Measurements from ENCODE around the gene GMDS. TPM values are rescaled to one million over a fixed set of nuclear protein-coding genes. Genes with fewer than 3 reads are reported as not detected.

GMDS gene
- total RNA-seq, 1 experiment from 2014 or later = 27.6 TPM

DNA sequence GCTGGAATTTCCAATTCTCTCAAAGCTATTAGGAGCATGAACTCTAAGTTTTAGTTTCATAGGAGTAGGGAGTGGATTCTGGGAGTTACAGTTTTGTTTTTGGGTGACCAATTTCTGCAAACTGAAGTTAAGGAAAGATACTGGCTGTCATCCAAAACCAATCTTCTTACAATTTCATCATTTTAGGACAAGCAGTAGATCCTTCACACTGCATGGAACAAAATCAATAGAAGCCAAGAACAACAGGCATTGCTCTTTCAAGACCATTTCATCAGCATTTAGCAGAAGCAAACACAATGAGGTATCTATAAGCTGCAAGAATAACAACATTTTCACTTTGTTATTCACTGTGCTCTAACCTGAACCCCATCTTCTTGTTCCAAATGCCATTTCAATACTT lies 173.0 kb downstream of the GMDS start:
- DNase-seq = no peak
- H2AK5ac ChIP-seq (ENCODE audit: insufficient read length, low read length) = no peak overlapping the region
- H3K4me3 Mint-ChIP-seq = no peak overlapping the region
- no peak overlapping the region for H4K5ac ChIP-seq (ENCODE audit: insufficient read length, low read depth, low read length)
- no peaks in the 10 kb centered on the region for H3K79me2 ChIP-seq (ENCODE audit: insufficient read depth, low read length)
- no peaks in the 10 kb centered on the region for H4K20me1 ChIP-seq (ENCODE audit: control insufficient read depth, insufficient read depth, insufficient read length)
- no peak overlapping the region for H2BK120ac ChIP-seq (ENCODE audit: low read depth, low read length, poor library complexity, severe bottlenecking)
- H3K4me1 Mint-ChIP-seq = no peaks in the 10 kb centered on the region
- H3K27ac ChIP-seq (ENCODE audit: insufficient read length, low read depth, low read length) = no peak overlapping the region
- no peaks in the 10 kb centered on the region for H3K4me1 ChIP-seq (ENCODE audit: insufficient read depth, low read length)
- H3K27me3 Mint-ChIP-seq (ENCODE audit: low read depth) = no peaks in the 10 kb centered on the region
- peaks cover 2 to 7% (median 4%) of the 10 kb centered on the region in 3 experiments; a peak in 4 of 7 replicates for H3K36me3 Mint-ChIP-seq (ENCODE audit: insufficient read depth in 1 of 3, low read depth in 3 of 3)
- H2BK20ac ChIP-seq (ENCODE audit: low read depth, low read length, poor library complexity, severe bottlenecking) = no peak overlapping the region
- H3K23me2 ChIP-seq (ENCODE audit: insufficient read length, low read depth, low read length, poor library complexity, severe bottlenecking) = no peaks in the 10 kb centered on the region
- peaks cover 0 to 8% of the 10 kb centered on the region in 2 experiments; a peak in 1 of 5 replicates for H3K9me3 Mint-ChIP-seq
- H4K91ac ChIP-seq (ENCODE audit: insufficient read length, low read depth, low read length) = no peak overlapping the region
- no peak overlapping the region for H2BK15ac ChIP-seq (ENCODE audit: low read depth, low read length)
- H3K9ac ChIP-seq (ENCODE audit: extremely low read depth, insufficient read length, low read length) = no peak overlapping the region
- H3T11ph ChIP-seq (ENCODE audit: low read length) = no peak overlapping the region
- no peak overlapping the region for H3K4me2 ChIP-seq (ENCODE audit: insufficient read depth, insufficient read length, low read length)
- TF ChIP-seq, protein P1, sequence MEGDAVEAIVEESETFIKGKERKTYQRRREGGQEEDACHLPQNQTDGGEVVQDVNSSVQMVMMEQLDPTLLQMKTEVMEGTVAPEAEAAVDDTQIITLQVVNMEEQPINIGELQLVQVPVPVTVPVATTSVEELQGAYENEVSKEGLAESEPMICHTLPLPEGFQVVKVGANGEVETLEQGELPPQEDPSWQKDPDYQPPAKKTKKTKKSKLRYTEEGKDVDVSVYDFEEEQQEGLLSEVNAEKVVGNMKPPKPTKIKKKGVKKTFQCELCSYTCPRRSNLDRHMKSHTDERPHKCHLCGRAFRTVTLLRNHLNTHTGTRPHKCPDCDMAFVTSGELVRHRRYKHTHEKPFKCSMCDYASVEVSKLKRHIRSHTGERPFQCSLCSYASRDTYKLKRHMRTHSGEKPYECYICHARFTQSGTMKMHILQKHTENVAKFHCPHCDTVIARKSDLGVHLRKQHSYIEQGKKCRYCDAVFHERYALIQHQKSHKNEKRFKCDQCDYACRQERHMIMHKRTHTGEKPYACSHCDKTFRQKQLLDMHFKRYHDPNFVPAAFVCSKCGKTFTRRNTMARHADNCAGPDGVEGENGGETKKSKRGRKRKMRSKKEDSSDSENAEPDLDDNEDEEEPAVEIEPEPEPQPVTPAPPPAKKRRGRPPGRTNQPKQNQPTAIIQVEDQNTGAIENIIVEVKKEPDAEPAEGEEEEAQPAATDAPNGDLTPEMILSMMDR (conservative IDR thresholded peaks at IDR 0.05) = no peak
- H2BK5ac ChIP-seq (ENCODE audit: insufficient read length, low read length) = no peak overlapping the region
- H3K27ac Mint-ChIP-seq = no peak overlapping the region
- no peaks in the 10 kb centered on the region for H3K79me1 ChIP-seq (ENCODE audit: insufficient read depth, low read depth, low read length, poor library complexity, severe bottlenecking)
- H3K4ac ChIP-seq (ENCODE audit: low read depth, low read length) = no peak overlapping the region
- H3K14ac ChIP-seq (ENCODE audit: insufficient read depth, low read length) = no peak overlapping the region
- no peaks in the 10 kb centered on the region for H3K27me3 ChIP-seq (ENCODE audit: insufficient read depth, low read length)
- H3K9me3 ChIP-seq (ENCODE audit: control insufficient read depth, low read depth, low read length) = no peaks in the 10 kb centered on the region
- no peak overlapping the region for H4K8ac ChIP-seq (replicated peaks; ENCODE audit: insufficient read length, low read depth, low read length)
- no peak overlapping the region for H2AFZ ChIP-seq (ENCODE audit: low read length)
- no peak overlapping the region for H3K23ac ChIP-seq (ENCODE audit: insufficient read length, low read depth, low read length)
- H3K56ac ChIP-seq (ENCODE audit: insufficient read length, low read depth, low read length) = no peak overlapping the region
- H3K18ac ChIP-seq (ENCODE audit: insufficient read length, low read depth, low read length) = no peak overlapping the region
- H2BK12ac ChIP-seq (ENCODE audit: insufficient read length, low read depth, low read length) = no peak overlapping the region
